GM19238 (cell line): ENCODE measurements around the gene AIP.

Source experiments
- DNase-seq: peaks from one replicate; pipeline ENCODE4 v3.0.0; 2011; ENCODE audit warnings: low spot score; ENCODE audit not compliant: insufficient read length

Gene AIP

DNA sequence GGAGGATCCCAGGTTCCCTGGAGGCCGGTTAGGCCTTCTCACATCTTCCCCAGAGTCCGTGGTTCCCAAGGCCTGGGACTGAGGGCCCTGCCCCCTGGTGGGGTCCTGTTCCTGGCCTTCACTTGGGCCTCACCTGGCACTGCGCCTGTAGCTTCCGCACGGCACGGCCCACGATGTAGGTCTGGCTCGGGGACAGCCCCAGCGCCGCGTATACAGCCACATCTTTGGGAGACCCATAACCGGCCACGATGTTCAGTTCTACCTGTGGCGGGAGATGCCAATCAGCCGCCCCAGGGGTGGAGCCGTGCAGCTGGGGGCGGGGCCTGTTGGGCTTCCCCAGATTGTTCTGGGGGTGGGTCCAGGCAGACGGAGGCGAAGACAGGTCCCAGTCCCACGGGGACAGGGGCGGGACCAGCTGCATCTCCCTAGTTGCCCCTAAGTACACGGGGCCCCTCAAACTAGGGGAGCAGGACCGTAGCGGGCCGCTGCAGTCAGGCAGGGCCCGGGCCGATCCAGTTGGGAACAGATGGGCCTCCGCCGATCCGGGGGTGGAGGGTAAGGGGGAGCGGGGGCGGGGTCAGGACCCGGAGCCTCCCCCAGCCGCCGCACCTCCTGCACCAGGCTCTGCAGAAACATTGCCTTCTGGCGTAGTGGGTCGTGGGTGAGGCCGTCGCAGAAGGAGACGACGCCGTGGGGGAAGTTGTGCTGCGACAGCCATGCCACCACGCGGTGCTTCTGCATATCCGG, 10.1 kb downstream of the AIP start:
- DNase-seq = no peak

GRCh38 chr11:67493548-67494370, 10.9 kb downstream of the AIP start:
- peak; percentile 0 for DNase-seq

DNA sequence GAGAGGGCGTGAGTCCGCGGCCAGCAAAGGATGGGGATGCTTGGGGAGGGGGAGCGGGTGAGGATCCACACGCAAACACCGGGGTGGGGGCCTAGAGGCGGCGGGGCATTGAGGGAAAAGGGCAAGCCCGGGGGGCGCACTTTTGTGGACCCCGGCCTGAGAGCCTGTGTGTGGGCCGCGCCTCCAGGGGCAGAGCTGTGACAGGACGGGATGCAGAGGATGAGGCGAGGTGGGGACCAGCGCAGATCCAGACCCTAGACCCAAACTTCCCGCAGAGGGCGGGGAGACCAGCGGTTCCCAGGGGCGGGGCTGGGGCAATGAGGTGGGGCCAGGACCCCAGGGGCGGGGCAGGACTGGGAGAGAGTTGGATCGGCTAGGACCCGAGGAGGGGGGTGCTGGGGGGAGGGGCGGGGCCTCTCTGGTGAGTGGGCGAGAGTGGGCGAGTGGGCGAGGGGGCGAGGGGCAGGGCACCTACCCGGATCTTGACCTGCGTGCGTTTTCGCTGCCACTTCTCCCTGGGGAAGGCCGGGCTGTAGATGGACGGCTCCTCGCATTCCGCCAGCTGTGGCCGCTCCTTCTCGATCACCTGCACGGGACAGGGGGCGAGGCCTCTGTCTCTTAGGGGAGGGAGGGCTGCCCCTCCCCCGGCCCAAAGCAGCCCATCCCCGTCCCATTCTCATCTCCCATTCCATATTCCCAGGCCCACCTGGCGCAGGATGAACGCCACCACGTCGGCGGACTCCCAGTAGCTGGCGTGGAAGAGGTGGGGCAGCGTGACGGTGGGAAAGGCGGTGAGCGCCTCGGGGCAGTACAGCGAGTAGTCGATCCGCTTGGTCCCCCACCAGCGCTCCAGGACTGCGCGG, 11.8 kb downstream of the AIP start:
- DNase-seq = no peak

DNA sequence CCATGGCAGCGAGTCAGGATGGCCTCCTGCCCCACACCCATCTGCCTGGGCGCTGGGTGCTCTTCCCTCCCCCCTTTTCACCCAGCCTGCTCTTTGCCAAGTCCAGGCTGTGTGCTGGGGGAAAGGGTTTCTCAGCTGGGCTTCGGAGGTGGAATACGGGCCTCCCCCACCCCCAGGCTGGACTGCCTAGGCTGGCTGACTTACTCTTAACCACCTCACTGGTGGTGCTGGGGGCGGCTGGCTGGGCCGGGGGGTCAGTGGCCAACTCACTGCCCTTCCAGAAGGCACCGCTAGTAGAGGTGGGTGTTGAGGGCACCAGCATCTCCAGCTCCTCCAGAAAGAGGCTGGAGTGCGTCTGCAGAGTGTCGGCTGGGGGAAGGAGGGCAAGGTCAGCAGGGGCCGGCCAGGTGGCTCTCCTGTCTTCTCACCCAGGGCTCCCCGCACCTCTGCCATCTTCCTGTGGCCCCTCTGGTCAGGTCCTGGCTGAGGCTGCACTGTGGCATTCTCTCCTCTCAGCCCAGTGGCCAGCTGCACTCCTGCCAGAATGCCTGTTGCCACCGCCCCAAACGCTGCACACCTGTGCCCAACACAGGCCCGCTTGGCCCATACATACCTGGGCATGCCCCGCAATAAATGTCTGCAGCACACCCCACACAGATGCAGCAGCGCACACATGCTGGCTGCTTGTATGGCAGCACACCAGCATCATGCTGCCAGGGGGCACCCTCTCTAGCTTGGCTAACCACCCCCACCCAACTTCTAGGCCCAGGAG, 12.6 kb downstream of the AIP start:
- no peak for DNase-seq

DNA sequence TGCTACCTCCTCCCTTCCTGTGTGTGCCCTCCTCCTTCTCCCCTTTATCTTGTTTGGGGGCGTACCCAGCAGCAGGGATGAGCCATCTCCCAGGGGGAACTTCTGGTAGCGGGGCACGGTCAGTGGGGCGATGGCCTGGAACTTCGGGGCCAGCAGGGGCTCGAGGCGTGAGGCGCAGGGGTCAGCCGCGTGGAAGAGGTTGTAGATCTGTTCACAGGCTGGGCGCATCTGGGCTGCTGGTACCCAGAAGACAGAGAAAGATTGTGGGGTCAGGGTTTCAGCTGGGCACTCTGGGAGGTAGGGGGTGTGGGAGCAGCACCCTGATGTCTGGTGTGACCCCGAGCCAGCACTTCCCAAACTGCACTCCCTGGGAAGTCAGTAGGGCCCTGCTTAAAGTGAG, 13.3 kb downstream of the AIP start:
- DNase-seq = no peak

DNA sequence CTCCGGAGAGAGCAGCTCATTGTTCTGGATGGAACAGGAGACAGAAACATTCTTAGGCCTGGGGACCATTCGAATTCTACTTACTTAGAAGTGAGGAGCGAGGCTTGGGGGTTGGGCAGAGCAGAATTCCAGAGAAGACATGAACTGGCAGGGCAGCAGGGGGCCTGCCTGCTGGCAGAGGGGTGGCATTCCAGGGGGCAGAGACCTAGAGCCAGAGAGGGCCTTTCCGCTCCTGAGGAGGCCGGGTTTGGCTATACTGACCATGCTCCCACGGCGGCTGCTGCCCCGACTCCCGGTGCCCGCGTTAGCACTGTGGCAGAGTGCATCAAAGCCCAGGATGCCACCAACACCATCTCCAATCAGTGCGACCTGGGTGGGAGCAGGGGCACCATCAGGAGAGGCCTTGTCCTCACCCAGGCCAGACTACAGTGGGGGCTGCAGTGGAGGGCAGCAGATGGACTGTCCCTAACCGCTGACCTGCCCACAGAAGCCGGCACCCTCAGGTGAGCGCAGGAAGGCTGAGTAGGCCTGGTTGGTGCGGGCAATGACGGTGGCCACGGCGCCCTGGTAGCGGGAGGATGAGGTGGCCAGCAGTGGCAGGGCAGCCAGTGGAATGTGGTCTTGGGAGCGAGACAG, 14.9 kb downstream of the AIP start:
- DNase-seq = no peak

- no peak for DNase-seq
Measured at GRCh38 chr11:67498544-67498972, 15.7 kb downstream of the AIP start.

GRCh38 chr11:67499808-67500483, 17.1 kb downstream of the AIP start:
- no peak for DNase-seq

- no peak for DNase-seq
Measured at GRCh38 chr11:67500484-67500821, 17.6 kb downstream of the AIP start.

DNA sequence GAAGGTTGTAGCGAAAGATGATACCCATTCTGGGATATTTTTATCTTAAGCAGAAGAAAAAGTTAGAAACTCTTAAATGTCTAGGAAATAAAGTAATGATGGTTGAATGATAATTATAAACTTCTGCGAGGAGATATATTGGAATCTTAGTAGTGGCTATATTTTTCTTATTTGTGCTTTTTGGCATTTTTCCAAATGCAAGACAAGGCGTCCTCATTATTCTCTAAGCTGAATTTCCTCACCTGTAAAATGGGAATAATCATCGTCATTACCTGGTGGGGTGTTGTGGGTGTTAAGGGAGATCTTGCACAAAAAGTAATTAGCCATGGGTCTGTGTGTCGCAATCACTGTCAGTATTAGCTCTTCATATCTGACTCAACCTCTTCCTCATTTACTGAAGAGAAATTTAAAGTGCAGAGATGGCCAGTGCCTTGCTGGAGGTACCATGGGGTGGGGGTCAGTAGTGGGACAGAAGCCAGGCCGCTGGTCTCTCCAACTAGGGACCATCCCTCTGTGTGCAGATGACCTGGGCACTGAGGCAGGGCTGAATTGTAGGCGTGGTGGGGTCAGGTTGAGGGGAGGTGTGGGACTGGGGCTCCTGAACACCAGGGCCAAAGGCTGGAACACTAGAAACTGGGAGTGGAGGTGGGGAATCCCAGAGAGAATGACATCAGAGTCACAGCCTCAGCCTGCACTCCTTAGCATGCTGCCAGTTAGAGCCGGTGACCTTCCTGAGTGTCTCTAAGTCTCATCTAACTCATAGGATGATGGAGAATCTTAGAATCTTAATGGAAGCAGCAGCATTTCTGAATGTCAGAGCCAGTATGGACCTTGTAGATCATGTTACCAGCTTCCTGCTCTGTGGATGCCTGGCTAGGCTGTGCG, 18.2 kb downstream of the AIP start:
- no peak for DNase-seq

DNA sequence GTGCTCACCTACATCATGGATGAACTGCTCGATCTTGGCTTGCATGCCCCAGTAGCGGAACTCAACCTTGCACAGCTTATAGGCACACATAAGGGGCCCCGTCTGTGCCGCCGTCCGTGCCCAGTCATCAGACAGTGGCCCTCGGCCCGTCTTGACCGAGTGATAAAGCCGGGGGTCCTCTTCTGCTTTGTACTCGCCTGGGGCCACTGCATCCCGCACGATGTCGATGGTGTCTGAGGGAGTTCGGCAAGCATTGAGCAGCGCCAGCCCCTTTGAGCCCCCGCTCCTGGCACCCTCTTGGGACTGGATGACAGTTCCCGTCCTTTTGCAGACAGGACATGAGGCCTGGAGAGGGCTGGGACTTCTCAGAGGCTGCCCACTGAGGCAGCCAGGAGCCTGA, 19.0 kb downstream of the AIP start:
- DNase-seq = no peak

- no peak for DNase-seq
Measured at GRCh38 chr11:67502328-67502979, 19.6 kb downstream of the AIP start.

DNA sequence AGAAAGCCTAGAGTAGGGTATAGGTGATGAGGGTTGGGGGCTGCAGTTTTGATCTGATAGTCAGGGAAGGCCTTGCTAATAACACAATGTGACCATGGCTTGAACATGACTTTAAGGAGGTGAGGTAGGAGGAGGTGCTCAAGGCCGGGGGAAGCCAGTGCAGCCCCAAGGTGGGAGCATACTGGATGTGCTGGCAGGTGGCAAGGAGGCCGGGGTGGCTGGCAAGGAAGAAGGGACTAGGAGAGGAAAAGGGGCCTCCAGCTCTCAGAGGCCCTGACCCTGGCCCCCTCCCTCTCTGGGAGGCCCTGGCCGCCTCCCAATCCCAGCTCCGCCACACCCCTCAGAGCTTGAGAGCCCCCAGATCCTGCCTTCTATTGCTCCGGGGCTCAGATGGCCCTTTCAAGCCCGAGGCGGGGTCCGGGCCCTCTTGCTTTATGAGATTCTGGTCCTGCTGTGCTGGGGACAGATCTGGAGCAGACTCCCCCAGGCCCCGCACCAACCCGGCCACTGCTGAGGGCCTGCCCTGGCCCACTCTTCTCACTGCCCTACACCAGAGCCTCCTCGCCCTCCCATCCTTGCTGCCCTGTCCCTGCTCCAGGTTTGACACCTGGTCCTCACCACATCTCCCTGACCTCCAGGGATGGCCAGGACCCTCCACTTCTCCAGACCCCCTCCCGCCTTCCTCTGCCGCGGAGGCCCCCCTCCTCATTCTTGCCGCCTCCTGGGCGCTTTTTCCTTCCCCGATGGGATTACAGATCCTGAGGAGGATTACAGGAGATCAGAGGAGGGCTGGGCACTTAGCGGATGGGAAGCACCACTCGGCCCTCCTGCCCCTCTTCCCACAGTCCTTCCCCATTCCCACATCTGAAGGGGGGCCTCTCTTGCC, 20.5 kb downstream of the AIP start:
- no peak for DNase-seq

GRCh38 chr11:67504005-67504949, 21.5 kb downstream of the AIP start:
- no peak for DNase-seq

DNA sequence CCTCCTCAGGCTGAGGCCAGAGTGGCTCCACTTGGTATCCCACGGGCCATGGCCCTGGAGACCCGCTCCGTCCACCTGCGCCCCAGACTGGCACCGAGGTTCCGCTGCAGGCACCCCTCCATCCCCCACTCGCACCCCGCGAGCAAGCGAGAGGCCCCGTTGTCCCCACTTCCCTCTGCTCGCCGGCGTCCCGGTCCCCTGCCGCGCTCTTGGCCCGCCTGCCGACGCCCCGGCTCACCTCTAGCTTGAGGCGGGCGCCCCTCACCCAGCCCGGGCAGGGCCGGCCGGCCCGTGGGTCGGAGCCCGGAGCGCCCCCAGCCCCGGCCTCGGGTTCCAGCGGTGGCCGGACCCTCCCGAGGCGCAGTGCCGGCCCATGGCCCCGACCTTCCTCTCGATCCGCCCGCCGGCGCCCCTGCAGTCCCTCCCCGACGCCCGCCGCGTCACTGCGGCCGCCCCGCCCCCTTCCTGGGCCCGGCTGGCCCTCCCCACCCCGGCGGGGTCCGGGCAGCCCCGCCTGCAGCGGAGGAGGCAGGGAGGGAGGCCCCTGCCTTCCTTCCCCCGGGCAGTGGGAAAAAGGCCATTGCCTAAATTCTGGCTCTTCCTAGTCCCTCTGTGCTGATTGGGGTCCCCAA, 22.2 kb downstream of the AIP start, which contains the start of gene PITPNM1:
Gene PITPNM1, minus strand, starts transcription at position 414 of the 632 bp plus-strand sequence. CDS start 1,183 bp downstream, outside the sequence.
- peak; percentile 88 for DNase-seq
